Heart right ventricle (tissue), 16 donors: ENCODE data around the gene CARHSP1. TPM values are rescaled to one million over a fixed set of nuclear protein-coding genes. Genes with fewer than 3 reads are reported as not detected.

ENCODE experiments used
- ATAC-seq, 8 donors: fragments of 200-7000 bp; cut with Tn5 transposase; one replicate each; pipeline ENCODE4 v1.9.1; 2020; ENCODE audit warnings: mild to moderate bottlenecking in 8 of 8, moderate library complexity in 8 of 8, moderate number of reproducible peaks in 1 of 8
- DNase-seq, 2 donors: peaks; one replicate each; pipeline ENCODE4 v3.0.0-alpha.2; 2020
- H3K27ac ChIP-seq, 10 donors: fragments of 200-600 bp; sonication (generic) in 2 of 10; one replicate each; pipeline versions ENCODE4 v1.5.0 to v1.8.0; 2020 to 2022; ENCODE audit warnings: mild to moderate bottlenecking in 3 of 10
- H3K27me3 ChIP-seq, 7 donors: fragments of 200-600 bp; one replicate each; pipeline ENCODE4 v1.8.0; 2021 to 2022; ENCODE audit warnings: mild to moderate bottlenecking in 2 of 7
- H3K36me3 ChIP-seq, 9 donors: fragments of 200-600 bp; sonication (generic) in 1 of 9; one replicate each; pipeline versions ENCODE4 v1.5.0 to v1.8.0; 2020 to 2022; ENCODE audit warnings: mild to moderate bottlenecking in 2 of 9
- H3K4me1 ChIP-seq, 9 donors: fragments of 200-600 bp; sonication (generic) in 1 of 9; one replicate each; pipeline versions ENCODE4 v1.5.0 to v1.8.0; 2020 to 2022; ENCODE audit warnings: mild to moderate bottlenecking in 4 of 9
- H3K4me3 ChIP-seq, 10 donors: fragments of 200-600 bp; sonication (generic) in 2 of 10; one replicate each; pipeline versions ENCODE4 v1.5.0 to v1.8.0; 2020 to 2022; ENCODE audit warnings: mild to moderate bottlenecking in 7 of 10, moderate library complexity in 2 of 10
- H3K9me3 ChIP-seq, 11 donors: fragments of 200-600 bp in 10 of 11; sonication (generic) in 2 of 11; one replicate each; pipeline versions ENCODE4 v1.5.0 to v1.8.0; 2013 to 2022; ENCODE audit warnings: mild to moderate bottlenecking in 2 of 11, control low read depth in 1 of 11, moderate library complexity in 1 of 11
- WGBS, 2 donors: extraction: QIAGEN DNeasy Blood & Tissue Kit; methylation state at CpG; one replicate each; pipeline ENCODE4 v1.1.7; 2013; ENCODE audit warnings: inconsistent platforms in 1 of 2; 5-methylcytosine and 5-hydroxymethylcytosine counted together
- intact Hi-C, 10 donors: fragments of 100-400 bp; cut with DNase I; formaldehyde crosslinking; loops; one replicate each; pipeline versions ENCODE4 v1.11.1 to v1.14.2; 2022
- polyA plus RNA-seq, 2 donors: library from polyadenylated mRNA; stranded (reverse); fragments of 200-250 nt; gene quantifications; one replicate each; pipeline ENCODE4 v1.2.3, GENCODE V29; 2013
- total RNA-seq, 10 donors: library from RNA; stranded (reverse); fragmentation: NEBNext Ultra II Directional in 3 of 10; extraction: Animal tissue kit (Norgen Biotek cat#: 25700) in 3 of 10; gene quantifications; one replicate each; pipeline versions ENCODE4 v1.2.1 to v1.2.4, GENCODE V29; 2021 to 2023
- TF ChIP-seq, protein P1 (sequence below), 9 donors: fragments of 200-600 bp; sonication (generic) in 2 of 9; IDR thresholded peaks; one replicate each; pipeline versions ENCODE4 v1.5.0 to v1.8.0; 2021 to 2022; ENCODE audit warnings: antibody characterized with exemption in 9 of 9, mild to moderate bottlenecking in 5 of 9, moderate library complexity in 1 of 9
- donor health status: Arrhythmogenic right ventricular cardiomyopathy.
- donor health status: ischemic (EF 13 %, LVEDD 7.1; RV severe dilation, severe dysfunction).
- donor health status: healthy with polysubstance abuse.
- donor health status: DM: no; HTN: yes; CAD: no.
- donor health status: DM: no; HTN: no; CAD: no.
- donor health status: ischemic (EF 25% LVEDD 6.9; RV normal size, moderate dysfunction).
- donor health status: ischemic (EF 25% LVEDD 5.7; RV mildly dilated, moderate dysfunction).
- donor health status: healthy.
- donor health status: DM: yes; HTN: yes; CAD: no.
- donor health status: Ischemic cardiomyopathy.
- donor health status: ischemic (EF 35%, LVEDD 5.7; RV mildly dilated, moderate dysfunction).
- donor health status: nonischemic (EF 11% LVEDD 7.7; RV severe dilation, severe dysfunction).
- donor health status: DM: yes; HTN: yes; CAD: no.
- donor health status: PGD.
- donor health status: ischemic (EF 29% LVEDD 5.4; RV normal size, mild dysfunction).
- donor health status: nonischemic (EF 23%, LVEDD 6.1; RV moderate dilation, normal function).

The CARHSP1 gene
- total and polyA plus RNA-seq, 12 donors: 12.7 to 76.3 (median 28.8) TPM

DNA sequence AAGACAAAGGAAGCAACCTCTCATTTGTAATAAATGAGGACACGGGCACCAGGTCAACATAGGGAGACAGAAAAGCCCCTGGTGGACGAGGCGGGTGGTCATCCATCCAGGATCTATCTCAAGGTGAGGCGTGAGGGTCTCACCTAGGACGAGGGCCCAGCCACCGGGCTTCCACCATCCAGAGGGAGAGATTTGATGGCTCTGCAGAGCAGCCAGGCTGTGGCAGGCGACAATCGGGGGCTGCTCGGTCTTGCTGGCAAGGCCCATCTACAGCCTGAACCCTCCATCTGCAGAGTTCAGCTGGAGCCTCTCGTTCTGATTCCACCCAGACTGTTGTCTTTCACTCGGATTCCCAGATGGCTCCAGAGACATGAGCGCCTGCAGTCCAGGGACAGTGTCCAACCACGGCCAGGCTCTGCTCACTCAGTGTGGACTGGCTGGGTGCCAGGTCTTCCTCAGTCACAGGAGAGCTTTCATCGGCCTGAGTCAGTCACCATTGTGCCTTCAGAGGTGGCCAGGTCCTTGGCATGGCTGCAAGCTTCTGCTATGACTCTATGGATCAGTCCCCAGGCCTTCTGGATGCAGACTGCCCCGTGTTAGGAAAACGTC lies 19.2 kb upstream of the CARHSP1 start:
- DNase-seq (peak; percentile 71 to 81), ATAC-seq (peak; percentile 44 to 77 (median 72))
- Histone ChIP-seq H3K4me1 (peaks cover 0 to 35% (median 24%) of the 10 kb centered on the region in 9 donors), H3K4me3 (no peak overlapping the region), H3K9me3 (no peaks in the 10 kb centered on the region), H3K27ac (peak overlapping the region in 2 of 10 donors; percentile 14), H3K36me3 (peaks cover 0 to 40% (median 20%) of the 10 kb centered on the region in 9 donors), H3K27me3 (peaks cover 0 to 13% (median 0%) of the 10 kb centered on the region in 7 donors)
- TF ChIP-seq, protein P1, sequence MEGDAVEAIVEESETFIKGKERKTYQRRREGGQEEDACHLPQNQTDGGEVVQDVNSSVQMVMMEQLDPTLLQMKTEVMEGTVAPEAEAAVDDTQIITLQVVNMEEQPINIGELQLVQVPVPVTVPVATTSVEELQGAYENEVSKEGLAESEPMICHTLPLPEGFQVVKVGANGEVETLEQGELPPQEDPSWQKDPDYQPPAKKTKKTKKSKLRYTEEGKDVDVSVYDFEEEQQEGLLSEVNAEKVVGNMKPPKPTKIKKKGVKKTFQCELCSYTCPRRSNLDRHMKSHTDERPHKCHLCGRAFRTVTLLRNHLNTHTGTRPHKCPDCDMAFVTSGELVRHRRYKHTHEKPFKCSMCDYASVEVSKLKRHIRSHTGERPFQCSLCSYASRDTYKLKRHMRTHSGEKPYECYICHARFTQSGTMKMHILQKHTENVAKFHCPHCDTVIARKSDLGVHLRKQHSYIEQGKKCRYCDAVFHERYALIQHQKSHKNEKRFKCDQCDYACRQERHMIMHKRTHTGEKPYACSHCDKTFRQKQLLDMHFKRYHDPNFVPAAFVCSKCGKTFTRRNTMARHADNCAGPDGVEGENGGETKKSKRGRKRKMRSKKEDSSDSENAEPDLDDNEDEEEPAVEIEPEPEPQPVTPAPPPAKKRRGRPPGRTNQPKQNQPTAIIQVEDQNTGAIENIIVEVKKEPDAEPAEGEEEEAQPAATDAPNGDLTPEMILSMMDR (IDR thresholded peaks at IDR 0.05): no peak
- intact Hi-C loops: loop anchor here in 1 of 10 donors (10.0 kb wide), 1 partner anchor 323 kb away; no protein-coding TSS in a partner anchor
- 55% methylated on average over 16 of the region's 16 CpGs for WGBS, 2 donors

GRCh38 chr16:8887431-8887765 lies 18.6 kb upstream of the CARHSP1 start:
- ATAC-seq (no peak), DNase-seq (no peak)
- H3K4me3 ChIP-seq: no peak overlapping the region
- whole genome bisulfite sequencing, 2 donors: 86 to 87% methylated on average over 6 of the region's 6 CpGs
- H3K36me3 ChIP-seq: peaks cover 0 to 34% (median 20%) of the 10 kb centered on the region in 9 donors
- TF ChIP-seq, protein P1 (IDR thresholded peaks at IDR 0.05): no peak
- peaks cover 0 to 18% (median 0%) of the 10 kb centered on the region in 7 donors for H3K27me3 ChIP-seq
- peaks cover 0 to 31% (median 21%) of the 10 kb centered on the region in 9 donors for H3K4me1 ChIP-seq
- H3K9me3 ChIP-seq: no peaks in the 10 kb centered on the region
- H3K27ac ChIP-seq: no peak overlapping the region
- intact Hi-C loops: loop anchor here in 1 of 10 donors (10.0 kb wide), 1 partner anchor 323 kb away; no protein-coding TSS in a partner anchor

DNA sequence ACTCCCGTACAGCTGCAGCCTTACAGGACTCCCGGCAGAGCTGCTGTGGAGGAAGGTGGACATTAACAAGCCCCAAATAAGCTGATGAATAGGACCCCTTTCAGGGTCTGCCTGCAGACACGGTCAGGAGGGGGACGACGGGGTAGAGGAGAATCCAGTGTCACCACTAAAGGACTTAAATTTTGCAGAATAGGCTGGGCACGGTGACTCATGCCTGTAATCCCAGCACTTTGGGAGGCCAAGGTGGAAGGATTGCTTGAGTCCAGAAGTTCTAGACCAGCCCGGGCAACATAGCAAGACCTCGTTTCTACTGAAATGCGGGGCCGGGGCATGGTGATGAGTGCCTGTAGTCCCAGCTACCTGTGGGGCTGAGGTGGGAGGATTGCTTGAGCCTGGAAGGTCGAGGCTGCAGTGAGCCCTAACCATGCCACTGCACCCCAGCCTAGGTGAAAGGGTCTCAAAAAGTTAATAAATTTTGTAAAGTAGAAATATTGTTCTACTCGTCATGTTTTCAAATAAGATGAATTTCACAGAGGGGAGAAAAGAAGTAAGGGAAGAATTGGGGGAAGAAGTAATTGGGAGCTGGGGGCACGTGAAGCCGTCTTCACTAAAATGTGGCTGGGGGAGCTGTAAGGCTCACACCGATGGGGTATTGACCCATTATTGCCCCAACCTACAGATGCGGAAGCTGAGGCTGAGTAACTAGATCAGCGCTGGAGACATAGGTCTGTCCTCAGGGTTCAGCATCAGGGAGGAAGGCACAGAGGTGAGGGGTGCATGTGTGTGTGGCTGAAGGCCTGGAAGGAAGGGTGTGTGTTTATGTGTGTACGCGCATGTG lies 18.0 kb upstream of the CARHSP1 start:
- 72 to 74% methylated on average over 19 of the region's 19 CpGs for WGBS, 2 donors
- TF ChIP-seq, protein P1 (IDR thresholded peaks at IDR 0.05): no peak
- Histone ChIP-seq H3K27ac (no peak overlapping the region), H3K4me1 (peaks cover 0 to 31% (median 21%) of the 10 kb centered on the region in 9 donors), H3K36me3 (peaks cover 0 to 28% (median 20%) of the 10 kb centered on the region in 9 donors), H3K27me3 (peaks cover 0 to 21% (median 0%) of the 10 kb centered on the region in 7 donors), H3K9me3 (no peaks in the 10 kb centered on the region), H3K4me3 (no peak overlapping the region)
- intact Hi-C loops: loop anchor here in 1 of 10 donors (10.0 kb wide), 1 partner anchor 322 kb away; no protein-coding TSS in a partner anchor
- DNase-seq (no peak), ATAC-seq (no peak)
